ENCODE data around the gene PRKD2. TPM values are rescaled to one million over a fixed set of nuclear protein-coding genes. Genes with fewer than 3 reads are reported as not detected.

The PRKD2 gene
- total RNA-seq, 1 donor from 2014 or later: 132 TPM

- Mint-ChIP-seq H3K27ac (ENCODE audit: unreplicated experiment) (no peak overlapping the region), H3K4me1 (ENCODE audit: unreplicated experiment) (no peaks in the 10 kb centered on the region), H3K36me3 (ENCODE audit: low read depth, unreplicated experiment) (peaks cover 49% of the 10 kb centered on the region), H3K27me3 (ENCODE audit: unreplicated experiment) (peaks cover 14% of the 10 kb centered on the region), H3K9me3 (ENCODE audit: unreplicated experiment) (no peaks in the 10 kb centered on the region), H3K4me3 (ENCODE audit: unreplicated experiment) (no peak overlapping the region)
- peak; percentile 31 for DNase-seq (ENCODE audit: low spot score)
- no peak for TF ChIP-seq CTCF (IDR thresholded peaks at IDR 0.05; ENCODE audit: unreplicated experiment)
Measured at GRCh38 chr19:46678110-46678732, 38.7 kb downstream of the PRKD2 start.

GRCh38 chr19:46674416-46675178 is 42.3 kb downstream of the PRKD2 start:
- Mint-ChIP-seq H3K27me3 (ENCODE audit: unreplicated experiment) (peaks cover 10% of the 10 kb centered on the region), H3K4me1 (ENCODE audit: unreplicated experiment) (no peaks in the 10 kb centered on the region), H3K4me3 (ENCODE audit: unreplicated experiment) (peak overlapping the region; percentile 74), H3K36me3 (ENCODE audit: low read depth, unreplicated experiment) (peaks cover 48% of the 10 kb centered on the region), H3K27ac (ENCODE audit: unreplicated experiment) (no peak overlapping the region), H3K9me3 (ENCODE audit: unreplicated experiment) (no peaks in the 10 kb centered on the region)
- DNase-seq (ENCODE audit: low spot score): peak; percentile 13
- no peak for TF ChIP-seq CTCF (IDR thresholded peaks at IDR 0.05; ENCODE audit: unreplicated experiment)

- Mint-ChIP-seq H3K4me3 (ENCODE audit: unreplicated experiment) (no peak overlapping the region), H3K27me3 (ENCODE audit: unreplicated experiment) (peaks cover 9% of the 10 kb centered on the region), H3K4me1 (ENCODE audit: unreplicated experiment) (no peaks in the 10 kb centered on the region), H3K36me3 (ENCODE audit: low read depth, unreplicated experiment) (peaks cover 29% of the 10 kb centered on the region), H3K27ac (ENCODE audit: unreplicated experiment) (no peak overlapping the region), H3K9me3 (ENCODE audit: unreplicated experiment) (no peaks in the 10 kb centered on the region)
- DNase-seq (ENCODE audit: low spot score): no peak
- no peak for TF ChIP-seq CTCF (IDR thresholded peaks at IDR 0.05; ENCODE audit: unreplicated experiment)
Measured at GRCh38 chr19:46670813-46671212, 46.1 kb downstream of the PRKD2 start.

GRCh38 chr19:46668662-46669061 is 48.3 kb downstream of the PRKD2 start:
- peaks cover 5% of the 10 kb centered on the region for H3K27me3 Mint-ChIP-seq (ENCODE audit: unreplicated experiment)
- no peaks in the 10 kb centered on the region for H3K4me1 Mint-ChIP-seq (ENCODE audit: unreplicated experiment)

More at GRCh38 chr19:46668662-46669061, 48.3 kb downstream of the PRKD2 start:
- no peak overlapping the region for H3K4me3 Mint-ChIP-seq (ENCODE audit: unreplicated experiment)
- H3K9me3 Mint-ChIP-seq (ENCODE audit: unreplicated experiment): no peaks in the 10 kb centered on the region
- no peak for DNase-seq (ENCODE audit: low spot score)
- H3K27ac Mint-ChIP-seq (ENCODE audit: unreplicated experiment): no peak overlapping the region
- TF ChIP-seq CTCF (IDR thresholded peaks at IDR 0.05; ENCODE audit: unreplicated experiment): no peak
- peaks cover 13% of the 10 kb centered on the region for H3K36me3 Mint-ChIP-seq (ENCODE audit: low read depth, unreplicated experiment)
